HG03159 (cell line): ENCODE data around the gene CCDC43.

ENCODE experiments used
- ATAC-seq: cut with Tn5 transposase; IDR thresholded peaks from one replicate; pipeline ENCODE4 v1.9.1; 2021; ENCODE audit warnings: mild to moderate bottlenecking, moderate library complexity; ENCODE audit not compliant: unreplicated experiment

CCDC43 gene

GRCh38 chr17:44628243-44629188, 61.1 kb downstream of the CCDC43 start:
- ATAC-seq: no peak

GRCh38 chr17:44627513-44628242, 61.9 kb downstream of the CCDC43 start:
- ATAC-seq: no peak
